Activated CD4-positive, alpha-beta T cell treated with anti-CD3 and anti-CD28 coated beads for 1 hour (primary cell): ENCODE results near the gene ZNF687.

Experiments
- DNase-seq: peaks from one replicate; pipeline ENCODE4 v3.0.0-alpha.2; 2020

ZNF687 gene

GRCh38 chr1:151313501-151313900 is 31.4 kb downstream of the ZNF687 start:
- DNase-seq, result no peak

GRCh38 chr1:151314137-151314875 is 32.2 kb downstream of the ZNF687 start:
- DNase-seq, result no peak

GRCh38 chr1:151315565-151316235 is 33.6 kb downstream of the ZNF687 start:
- DNase-seq, result no peak

GRCh38 chr1:151318975-151319374 is 36.9 kb downstream of the ZNF687 start:
- no peak for DNase-seq

- DNase-seq, result no peak
These were observed 42.4 kb downstream of the ZNF687 start for GRCh38 chr1:151324390-151324930.

- no peak for DNase-seq
These were observed 43.1 kb downstream of the ZNF687 start for GRCh38 chr1:151325231-151325630.

GRCh38 chr1:151325646-151326429 is 43.7 kb downstream of the ZNF687 start:
- DNase-seq, result no peak

GRCh38 chr1:151326619-151327222 is 44.6 kb downstream of the ZNF687 start:
- no peak for DNase-seq

- peak; percentile 76 for DNase-seq
These were observed 45.3 kb downstream of the ZNF687 start, which contains the start of gene PI4KB for GRCh38 chr1:151327223-151327902. TSS of gene PI4KB (minus strand) at chr1:151327416. CDS start at chr1:151316481, 10,935 bp downstream.

- no peak for DNase-seq
These were observed 46.0 kb downstream of the ZNF687 start for GRCh38 chr1:151327903-151328674.

- DNase-seq, result no peak
These were observed 52.7 kb downstream of the ZNF687 start for GRCh38 chr1:151334822-151335221.

- DNase-seq, result no peak
These were observed 54.5 kb downstream of the ZNF687 start for GRCh38 chr1:151336556-151336955.

- no peak for DNase-seq
These were observed 59.0 kb downstream of the ZNF687 start for GRCh38 chr1:151340870-151341754.
